ENCODE data around the gene OR2C3.

Gene OR2C3

GRCh38 chr1:247518613-247518891 lies 17.7 kb downstream of the OR2C3 start:
- TF ChIP-seq ZFX (IDR thresholded peaks at IDR 0.05; ENCODE audit: borderline replicate concordance) (no peak), CTCF (IDR thresholded peaks at IDR 0.05) (no peak)
- H3K27ac ChIP-seq: no peak overlapping the region

GRCh38 chr1:247517795-247518612 lies 18.2 kb downstream of the OR2C3 start:
- no peak for TF ChIP-seq CTCF (IDR thresholded peaks at IDR 0.05)
- TF ChIP-seq ZFX (IDR thresholded peaks at IDR 0.05; ENCODE audit: borderline replicate concordance): no peak
- no peak overlapping the region for H3K27ac ChIP-seq

DNA sequence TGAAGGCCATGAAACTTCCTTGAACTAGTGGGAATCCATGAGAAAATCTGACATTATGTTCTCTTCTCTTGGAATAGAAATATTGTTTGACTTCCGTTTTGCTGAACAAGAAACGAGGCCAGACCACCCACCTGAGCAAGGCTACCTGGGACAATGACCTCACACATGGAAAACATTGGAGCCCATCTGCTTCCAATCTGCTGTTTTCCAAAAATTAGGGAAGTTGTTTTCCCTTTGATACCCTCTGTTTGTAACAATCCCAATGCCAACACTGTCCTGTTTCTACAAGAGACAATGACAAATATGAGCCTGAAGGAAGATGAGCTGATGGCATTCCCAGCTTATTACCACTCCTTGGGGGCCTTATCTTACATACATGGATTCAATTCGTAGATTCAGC lies 29.4 kb downstream of the OR2C3 start:
- H3K27ac ChIP-seq: no peak overlapping the region
- no peak for TF ChIP-seq ZFX (IDR thresholded peaks at IDR 0.05; ENCODE audit: borderline replicate concordance)
- no peak for TF ChIP-seq CTCF (IDR thresholded peaks at IDR 0.05)

- TF ChIP-seq CTCF (IDR thresholded peaks at IDR 0.05) (no peak), ZFX (IDR thresholded peaks at IDR 0.05; ENCODE audit: borderline replicate concordance) (no peak)
- no peak overlapping the region for H3K27ac ChIP-seq
Measured at GRCh38 chr1:247500865-247501264, 35.4 kb downstream of the OR2C3 start.

GRCh38 chr1:247496581-247497285 lies 39.5 kb downstream of the OR2C3 start:
- no peak overlapping the region for H3K27ac ChIP-seq

DNA sequence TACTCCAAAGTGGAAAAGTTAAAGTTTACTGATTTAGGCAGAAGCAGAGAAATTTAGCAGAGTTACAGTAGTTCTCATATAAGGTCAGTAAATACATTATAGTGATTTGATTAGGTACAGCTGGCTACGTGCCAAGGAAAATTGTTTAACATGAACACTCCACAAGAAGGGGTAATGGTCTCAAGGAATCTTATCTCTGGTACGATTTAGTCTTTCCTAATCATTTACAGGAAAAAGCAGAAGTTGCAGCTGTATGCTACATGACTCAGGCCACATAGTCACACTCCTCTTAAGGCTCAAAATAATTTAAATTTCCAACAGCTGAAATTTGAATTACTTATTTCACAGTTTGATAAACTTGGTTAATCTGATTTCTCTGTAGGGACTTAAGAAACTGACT lies 41.5 kb downstream of the OR2C3 start:
- TF ChIP-seq ZFX (IDR thresholded peaks at IDR 0.05; ENCODE audit: borderline replicate concordance) (no peak), CTCF (IDR thresholded peaks at IDR 0.05) (no peak)
- H3K27ac ChIP-seq: no peak overlapping the region

More at GRCh38 chr1:247496581-247497285, 39.5 kb downstream of the OR2C3 start:
- TF ChIP-seq CTCF (IDR thresholded peaks at IDR 0.05): no peak
- no peak for TF ChIP-seq ZFX (IDR thresholded peaks at IDR 0.05; ENCODE audit: borderline replicate concordance)

DNA sequence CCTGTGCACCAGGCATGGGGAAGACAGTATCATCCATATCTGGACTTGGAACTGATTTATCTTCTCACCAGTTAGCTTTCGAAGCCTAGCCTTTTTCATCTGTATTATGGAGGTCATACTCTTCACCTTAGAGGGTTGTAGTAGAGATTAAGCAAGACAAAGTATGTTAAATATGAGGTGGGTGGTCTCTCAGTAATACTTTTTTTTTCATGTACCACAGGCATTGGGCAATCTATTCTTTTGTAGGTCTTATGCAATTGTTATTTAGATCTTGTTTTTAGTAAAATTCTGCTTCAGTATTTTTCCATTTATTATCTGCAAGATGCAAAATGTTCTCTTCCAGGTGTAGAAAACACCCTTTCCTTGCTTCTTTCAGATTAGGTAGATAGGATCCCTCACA lies 43.1 kb downstream of the OR2C3 start:
- no peak overlapping the region for H3K27ac ChIP-seq
- TF ChIP-seq ZFX (IDR thresholded peaks at IDR 0.05; ENCODE audit: borderline replicate concordance) (no peak), CTCF (IDR thresholded peaks at IDR 0.05) (no peak)
